ENCODE measurements around the gene CACNA1G. TPM values are rescaled to one million over a fixed set of nuclear protein-coding genes. Genes with fewer than 3 reads are reported as not detected.

Gene CACNA1G
- polyA plus RNA-seq, 1 donor from 2014 or later: 10.9 TPM

- H3F3A ChIP-seq (ENCODE audit: insufficient read depth, low read length, poor library complexity, severe bottlenecking): no peaks in the 10 kb centered on the region
- H3K4me2 ChIP-seq (ENCODE audit: low read length): no peak overlapping the region
- no peaks in the 10 kb centered on the region for H3K9me2 ChIP-seq (ENCODE audit: insufficient read depth, low read length)
- no peaks in the 10 kb centered on the region for H3K36me3 ChIP-seq (ENCODE audit: insufficient read depth, low read length)
- H3K9me3 ChIP-seq (ENCODE audit: low read length): no peaks in the 10 kb centered on the region
- no peak overlapping the region for H3K27ac ChIP-seq (ENCODE audit: low read length)
- no peak overlapping the region for H2AFZ ChIP-seq (ENCODE audit: low read depth, low read length)
- no peaks in the 10 kb centered on the region for H3K27me3 ChIP-seq (ENCODE audit: insufficient read depth, low read depth, low read length)
- H4K20me1 ChIP-seq (ENCODE audit: insufficient read depth): no peaks in the 10 kb centered on the region
- TF ChIP-seq SMC3 (conservative IDR thresholded peaks at IDR 0.05; ENCODE audit: poor library complexity): no peak
- no peak for TF ChIP-seq EZH2 (IDR thresholded peaks at IDR 0.05; ENCODE audit: borderline replicate concordance, insufficient read depth, low read length, poor library complexity, severe bottlenecking)
- H3K4me3 ChIP-seq (ENCODE audit: low read length): peak overlapping the region; percentile 61
- peak overlapping the region; percentile 63 for H3K9ac ChIP-seq (ENCODE audit: low read length)
- H3K79me2 ChIP-seq (replicated peaks; ENCODE audit: insufficient read depth, low read length): no peaks in the 10 kb centered on the region
Measured at GRCh38 chr17:50546701-50547034, 13.8 kb upstream of the CACNA1G start.

DNA sequence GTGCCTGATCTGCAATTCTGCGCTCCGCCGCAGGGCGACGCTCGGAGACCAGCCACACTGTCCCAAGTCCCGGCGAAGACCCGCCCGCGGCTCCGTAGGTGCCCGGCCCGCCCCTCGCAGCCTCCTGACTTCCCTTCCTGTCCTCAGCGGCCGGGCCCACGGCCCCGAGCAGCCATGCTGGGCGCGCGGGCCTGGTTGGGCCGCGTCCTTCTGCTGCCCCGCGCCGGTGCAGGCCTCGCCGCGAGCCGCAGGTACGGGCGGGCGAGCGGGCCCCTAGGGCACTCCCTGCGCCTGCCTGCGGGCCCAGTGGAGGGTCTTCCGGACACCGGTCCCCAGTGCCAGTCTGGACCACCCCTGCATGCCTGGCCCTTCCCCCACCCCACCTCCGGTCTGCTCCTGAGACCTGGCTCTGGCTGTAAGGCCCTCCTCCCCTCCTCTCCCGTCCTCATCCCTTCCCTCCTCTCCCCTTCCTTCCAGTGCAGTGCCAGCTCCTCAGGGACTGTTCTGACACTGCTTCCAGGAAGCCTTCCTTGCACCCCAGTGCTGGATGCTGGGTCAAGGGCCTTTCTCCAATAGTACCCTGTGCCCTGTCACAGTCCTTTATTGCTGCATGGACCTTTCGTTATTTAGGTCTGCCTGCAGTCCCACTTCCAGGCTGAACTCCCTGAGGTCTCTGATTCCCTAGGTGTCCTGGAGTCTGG, 13.3 kb upstream of the CACNA1G start, which contains the start of gene SPATA20:
SPATA20 (plus strand) TSS at position 140 of the 701 bp plus-strand sequence; CDS start at position 175, 35 bp downstream.
- peak within 1 kb of the TSS; percentile 63 for H3K9ac ChIP-seq (ENCODE audit: low read length)
- no peaks in the 10 kb centered on the region for H3K9me2 ChIP-seq (ENCODE audit: insufficient read depth, low read length)
- no peaks in the 10 kb centered on the region for H3K27me3 ChIP-seq (ENCODE audit: insufficient read depth, low read depth, low read length)
- H3K4me2 ChIP-seq (ENCODE audit: low read length): peak within 1 kb of the TSS; percentile 14
- no peak within 1 kb of the TSS for H3K27ac ChIP-seq (ENCODE audit: low read length)
- no peaks in the 10 kb centered on the region for H3K36me3 ChIP-seq (ENCODE audit: insufficient read depth, low read length)
- peak within 1 kb of the TSS; percentile 13 for H2AFZ ChIP-seq (ENCODE audit: low read depth, low read length)
- no peaks in the 10 kb centered on the region for H4K20me1 ChIP-seq (ENCODE audit: insufficient read depth)
- peak within 1 kb of the TSS; percentile 61 for H3K4me3 ChIP-seq (ENCODE audit: low read length)
- no peaks in the 10 kb centered on the region for H3K9me3 ChIP-seq (ENCODE audit: low read length)
- H3F3A ChIP-seq (ENCODE audit: insufficient read depth, low read length, poor library complexity, severe bottlenecking): no peaks in the 10 kb centered on the region
- H3K79me2 ChIP-seq (replicated peaks; ENCODE audit: insufficient read depth, low read length): no peaks in the 10 kb centered on the region
- TF ChIP-seq EZH2 (IDR thresholded peaks at IDR 0.05; ENCODE audit: borderline replicate concordance, insufficient read depth, low read length, poor library complexity, severe bottlenecking) (no peak), EP300 (conservative IDR thresholded peaks at IDR 0.05; ENCODE audit: poor library complexity, severe bottlenecking) (peak; percentile 51), POLR2AphosphoS5 (IDR thresholded peaks at IDR 0.05) (peak; percentile 30), REST (IDR thresholded peaks at IDR 0.05; ENCODE audit: borderline replicate concordance) (no peak), SMC3 (conservative IDR thresholded peaks at IDR 0.05; ENCODE audit: poor library complexity) (peak; percentile 99), RAD21 (conservative IDR thresholded peaks at IDR 0.05) (peak; percentile 100), TAF1 (IDR thresholded peaks at IDR 0.05; ENCODE audit: low read depth) (no peak), CTCF (IDR thresholded peaks at IDR 0.05; ENCODE audit: poor library complexity, severe bottlenecking) (peak; percentile 99), MXI1 (conservative IDR thresholded peaks at IDR 0.05; ENCODE audit: poor library complexity, severe bottlenecking) (peak; percentile 55)

Measured in neural cell (in vitro differentiated cells).